ENCODE measurements around the gene PMM1.
A peak's percentile ranks its signal among the peaks of the same experiment; 100 is the strongest.
"Not testable (repeated sequence)": the region's sequence is repeated elsewhere in the genome, so short reads cannot be mapped to it uniquely, and the experiment has no call there.

The PMM1 gene

GRCh38 chr22:41561788-41562187, 27.9 kb downstream of the PMM1 start:
- peak in 1 of 2 donors; percentile 72 for DNase-seq
- Histone ChIP-seq H3K4me3 (peak overlapping the region; percentile 63 to 73), H3K27me3 (no peaks in the 10 kb centered on the region), H3K36me3 (no peaks in the 10 kb centered on the region), H3K4me1 (peaks cover 0 to 84% (median 50%) of the 10 kb centered on the region in 4 donors), H3K27ac (peak overlapping the region; percentile 91 to 97), H3K9me3 (no peaks in the 10 kb centered on the region)
- intact Hi-C loops (cut with DNase I; ENCODE audit: low total_unique reads): no loop called here
- TF ChIP-seq CTCF (IDR thresholded peaks at IDR 0.05): no peak

- H3K4me3 ChIP-seq: peak overlapping the region; percentile 63 to 73
- H3K27me3 ChIP-seq: no peaks in the 10 kb centered on the region
- intact Hi-C loops (cut with DNase I; ENCODE audit: low total_unique reads): no loop called here
These were observed 28.3 kb downstream of the PMM1 start for GRCh38 chr22:41561335-41561734.

GRCh38 chr22:41560095-41560471, 29.6 kb downstream of the PMM1 start:
- Histone ChIP-seq H3K4me3 (peak overlapping the region; percentile 63 to 73), H3K27ac (peak overlapping the region; percentile 91 to 97), H3K9me3 (no peaks in the 10 kb centered on the region), H3K4me1 (peaks cover 0 to 74% (median 46%) of the 10 kb centered on the region in 4 donors), H3K27me3 (no peaks in the 10 kb centered on the region), H3K36me3 (no peaks in the 10 kb centered on the region)
- DNase-seq: no peak
- intact Hi-C loops (cut with DNase I; ENCODE audit: low total_unique reads): no loop called here
- TF ChIP-seq CTCF (IDR thresholded peaks at IDR 0.05): no peak

More at GRCh38 chr22:41561335-41561734, 28.3 kb downstream of the PMM1 start:
- peak overlapping the region; percentile 91 to 97 for H3K27ac ChIP-seq
- no peak for TF ChIP-seq CTCF (IDR thresholded peaks at IDR 0.05)
- no peaks in the 10 kb centered on the region for H3K36me3 ChIP-seq
- no peak for DNase-seq
- H3K9me3 ChIP-seq: no peaks in the 10 kb centered on the region
- H3K4me1 ChIP-seq: peaks cover 0 to 84% (median 53%) of the 10 kb centered on the region in 4 donors

GRCh38 chr22:41558241-41558630, 31.4 kb downstream of the PMM1 start:
- H3K4me3 ChIP-seq; intact Hi-C loops (cut with DNase I; ENCODE audit: low total_unique reads); H3K36me3 ChIP-seq; DNase-seq; H3K27me3 ChIP-seq; H3K9me3 ChIP-seq: not testable (repeated sequence)
- H3K27ac ChIP-seq: peak overlapping the region; percentile 91 to 97
- peaks cover 0 to 66% (median 34%) of the 10 kb centered on the region in 4 donors for H3K4me1 ChIP-seq

GRCh38 chr22:41557401-41558240, 32.0 kb downstream of the PMM1 start:
- intact Hi-C loops (cut with DNase I; ENCODE audit: low total_unique reads): no loop called here
- H3K9me3 ChIP-seq: no peaks in the 10 kb centered on the region
- peaks cover 0 to 61% (median 32%) of the 10 kb centered on the region in 4 donors for H3K4me1 ChIP-seq
- H3K4me3 ChIP-seq: peak overlapping the region in 1 of 2 donors; percentile 15
- DNase-seq: peak; percentile 76 to 91
- H3K27me3 ChIP-seq: no peaks in the 10 kb centered on the region
- H3K36me3 ChIP-seq: no peaks in the 10 kb centered on the region
- H3K27ac ChIP-seq: peak overlapping the region; percentile 91 to 97
- TF ChIP-seq CTCF (IDR thresholded peaks at IDR 0.05): no peak

- Histone ChIP-seq H3K4me1 (peaks cover 0 to 56% (median 28%) of the 10 kb centered on the region in 4 donors), H3K27ac (peak overlapping the region; percentile 91 to 97), H3K9me3 (no peaks in the 10 kb centered on the region), H3K4me3 (no peak overlapping the region), H3K36me3 (no peaks in the 10 kb centered on the region), H3K27me3 (no peaks in the 10 kb centered on the region)
- intact Hi-C loops (cut with DNase I; ENCODE audit: low total_unique reads): no loop called here
- no peak for TF ChIP-seq CTCF (IDR thresholded peaks at IDR 0.05)
- DNase-seq: no peak
These were observed 33.1 kb downstream of the PMM1 start for GRCh38 chr22:41556561-41556960.

All from tibial artery (tissue), 4 donors.